GM18951 (cell line): Measurements from ENCODE around the gene IQCF5.

Experiments used
- POLR2A ChIP-seq: IDR thresholded peaks from 4 replicates; pipeline ENCODE4 v1.6.1; 2011; ENCODE audit warnings: mild to moderate bottlenecking; ENCODE audit not compliant: insufficient read length, insufficient read depth; ENCODE audit errors: extremely low read depth
- in situ Hi-C: fragments of 300-500 bp; cut with MboI; formaldehyde crosslinking; loops from one replicate; pipeline ENCODE4 v1.12.0; 2022; ENCODE audit warnings: low sequenced_read_pairs, mixed read lengths, inconsistent platforms; ENCODE audit not compliant: unreplicated experiment

Gene IQCF5

GRCh38 chr3:51830836-51831385 lies 44.5 kb downstream of the IQCF5 start:
- in situ Hi-C loops = no loop called here
- no peak for TF ChIP-seq POLR2A

- no peak for TF ChIP-seq POLR2A
- in situ Hi-C loops = no loop called here
These were observed 45.1 kb downstream of the IQCF5 start for GRCh38 chr3:51830345-51830744.

GRCh38 chr3:51828297-51828696 lies 47.1 kb downstream of the IQCF5 start:
- in situ Hi-C loops = no loop called here

More at GRCh38 chr3:51828297-51828696, 47.1 kb downstream of the IQCF5 start:
- TF ChIP-seq POLR2A = no peak
